ENCODE data around the gene FAM118B. TPM values are rescaled to one million over a fixed set of nuclear protein-coding genes. Genes with fewer than 3 reads are reported as not detected.

Gene FAM118B
- total and polyA plus RNA-seq, 3 donors from 2014 or later, result 27.4 to 50.3 (median 36.3) TPM

GRCh38 chr11:126190792-126191191 is 20.8 kb upstream of the FAM118B start:
- Histone ChIP-seq H3K27me3 (no peaks in the 10 kb centered on the region), H3K4me1 (no peaks in the 10 kb centered on the region), H3K4me3 (no peak overlapping the region), H3K27ac (no peak overlapping the region), H3K9me3 (no peaks in the 10 kb centered on the region), H3K36me3 (ENCODE audit: low read depth, missing control alignments) (no peaks in the 10 kb centered on the region)
- intact Hi-C loops (cut with DNase I; ENCODE audit: low total_unique reads), result loop anchor here (5.0 kb wide), 1 partner anchor 268 kb away; no protein-coding TSS in a partner anchor
- DNase-seq, result no peak
- WGBS, 2 donors, result 94 to 97% methylated on average over 13 to 14 of the region's 14 CpGs
- TF ChIP-seq POLR2A (IDR thresholded peaks at IDR 0.05) (no peak), CTCF (IDR thresholded peaks at IDR 0.05) (no peak)

GRCh38 chr11:126191379-126192073 is 20.1 kb upstream of the FAM118B start:
- no peak for DNase-seq
- H3K27me3 ChIP-seq, result no peaks in the 10 kb centered on the region
- no peak for TF ChIP-seq POLR2A (IDR thresholded peaks at IDR 0.05)
- no peak for TF ChIP-seq CTCF (IDR thresholded peaks at IDR 0.05)
- H3K4me3 ChIP-seq, result no peak overlapping the region
- H3K9me3 ChIP-seq, result no peaks in the 10 kb centered on the region
- H3K27ac ChIP-seq, result no peak overlapping the region
- H3K36me3 ChIP-seq (ENCODE audit: low read depth, missing control alignments), result no peaks in the 10 kb centered on the region
- H3K4me1 ChIP-seq, result no peaks in the 10 kb centered on the region
- intact Hi-C loops (cut with DNase I; ENCODE audit: low total_unique reads), result loop anchor here (5.0 kb wide), 1 partner anchor 269 kb away; no protein-coding TSS in a partner anchor
- WGBS, 2 donors, result 96 to 97% methylated on average over 7 to 11 of the region's 11 CpGs

GRCh38 chr11:126192361-126192760 is 19.2 kb upstream of the FAM118B start:
- peak overlapping the region in 1 of 2 donors; percentile 32 for H3K27ac ChIP-seq
- H3K27me3 ChIP-seq, result no peaks in the 10 kb centered on the region
- intact Hi-C loops (cut with DNase I; ENCODE audit: low total_unique reads), result loop anchor here (5.0 kb wide), 1 partner anchor 270 kb away; no protein-coding TSS in a partner anchor
- no peak overlapping the region for H3K4me3 ChIP-seq
- H3K9me3 ChIP-seq, result no peaks in the 10 kb centered on the region
- TF ChIP-seq POLR2A (IDR thresholded peaks at IDR 0.05) (no peak), CTCF (IDR thresholded peaks at IDR 0.05) (no peak)
- no peaks in the 10 kb centered on the region for H3K36me3 ChIP-seq (ENCODE audit: low read depth, missing control alignments)
- no peaks in the 10 kb centered on the region for H3K4me1 ChIP-seq
- 69 to 72% methylated on average over 7 of the region's 7 CpGs for WGBS, 2 donors
- DNase-seq, result no peak

- TF ChIP-seq POLR2A (IDR thresholded peaks at IDR 0.05) (no peak), CTCF (IDR thresholded peaks at IDR 0.05) (no peak)
- DNase-seq, result no peak
- no peaks in the 10 kb centered on the region for H3K4me1 ChIP-seq
- no peak overlapping the region for H3K4me3 ChIP-seq
- no peaks in the 10 kb centered on the region for H3K27me3 ChIP-seq
- intact Hi-C loops (cut with DNase I; ENCODE audit: low total_unique reads), result loop anchor here (5.0 kb wide), 1 partner anchor 271 kb away; no protein-coding TSS in a partner anchor
- H3K36me3 ChIP-seq (ENCODE audit: low read depth, missing control alignments), result no peaks in the 10 kb centered on the region
- 92% methylated on average over 16 of the region's 16 CpGs; no CpG with 5 or more reads in 1 of the 2 donors for WGBS, 2 donors
- H3K27ac ChIP-seq, result no peak overlapping the region
- no peaks in the 10 kb centered on the region for H3K9me3 ChIP-seq
These were observed 18.5 kb upstream of the FAM118B start for GRCh38 chr11:126193038-126193478.
